ENCODE data around the gene NTSR2.
A peak's percentile ranks its signal among the peaks of the same experiment; 100 is the strongest.

GRCh38 chr2:11688222-11689069 lies 18.5 kb upstream of the NTSR2 start:
- TF ChIP-seq CTCF (IDR thresholded peaks at IDR 0.05) (peak; percentile 16 to 80 (median 64)), POLR2A (IDR thresholded peaks at IDR 0.05) (no peak)
